AG08396 (cell line): ENCODE results near the gene PPP2R3B.
A peak's percentile ranks its signal among the peaks of the same experiment; 100 is the strongest.
"Not testable (repeated sequence)": the region's sequence is repeated elsewhere in the genome, so short reads cannot be mapped to it uniquely, and the experiment has no call there.

Experiments
- DNase-seq: peaks from one replicate; pipeline ENCODE4 v3.0.0; 2012; ENCODE audit warnings: low spot score, mixed read lengths

PPP2R3B gene, protein sequence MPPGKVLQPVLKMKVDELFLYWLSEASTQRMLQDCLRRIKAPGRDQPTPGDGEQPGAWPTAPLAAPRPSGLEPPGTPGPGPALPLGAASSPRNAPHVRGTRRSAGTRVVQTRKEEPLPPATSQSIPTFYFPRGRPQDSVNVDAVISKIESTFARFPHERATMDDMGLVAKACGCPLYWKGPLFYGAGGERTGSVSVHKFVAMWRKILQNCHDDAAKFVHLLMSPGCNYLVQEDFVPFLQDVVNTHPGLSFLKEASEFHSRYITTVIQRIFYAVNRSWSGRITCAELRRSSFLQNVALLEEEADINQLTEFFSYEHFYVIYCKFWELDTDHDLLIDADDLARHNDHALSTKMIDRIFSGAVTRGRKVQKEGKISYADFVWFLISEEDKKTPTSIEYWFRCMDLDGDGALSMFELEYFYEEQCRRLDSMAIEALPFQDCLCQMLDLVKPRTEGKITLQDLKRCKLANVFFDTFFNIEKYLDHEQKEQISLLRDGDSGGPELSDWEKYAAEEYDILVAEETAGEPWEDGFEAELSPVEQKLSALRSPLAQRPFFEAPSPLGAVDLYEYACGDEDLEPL

DNA sequence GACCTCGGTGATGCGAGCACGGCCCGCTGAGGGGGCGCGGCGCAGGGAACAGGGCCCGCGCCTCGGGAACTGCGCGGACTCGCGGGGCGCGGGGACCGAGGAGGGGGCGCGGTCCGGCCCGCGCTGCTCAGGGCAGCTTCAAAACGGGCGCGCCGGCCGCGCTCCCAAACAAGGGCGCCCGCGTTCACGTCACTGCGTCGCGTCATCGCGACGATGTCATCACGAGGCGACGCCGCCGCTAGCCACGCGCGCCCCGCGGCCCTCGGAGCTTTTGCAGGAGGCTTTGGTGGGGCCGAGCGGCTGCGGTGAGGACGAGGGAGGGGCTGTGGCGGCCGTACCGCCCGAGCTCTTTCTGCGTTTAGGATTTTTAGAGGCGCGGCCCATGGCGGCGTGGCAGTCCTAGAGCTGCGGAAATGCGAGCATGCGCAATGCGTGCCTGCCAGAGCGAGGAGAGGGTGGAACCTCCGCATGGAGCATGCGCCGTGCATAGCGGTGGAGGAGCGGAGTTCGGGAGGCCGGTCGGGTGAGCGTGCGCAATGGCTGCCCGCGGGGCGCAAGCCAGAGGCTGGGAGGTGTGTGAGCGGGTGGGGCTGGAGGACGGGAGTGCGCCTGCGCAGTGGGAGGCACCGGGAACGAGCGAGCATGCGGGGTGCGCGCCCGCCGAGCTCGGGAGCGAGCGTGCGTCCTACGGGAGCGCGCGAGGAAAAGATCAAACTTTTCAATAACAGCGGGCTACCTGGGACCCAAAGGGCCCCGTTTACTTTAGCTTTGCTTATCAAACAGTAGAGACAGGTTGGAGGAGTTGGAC is at the start of gene PPP2R3B:
TSS of gene PPP2R3B (minus strand) at position 140 of the 808 bp plus-strand sequence. CDS start 216 bp downstream, outside the sequence.
- peak; percentile 100 for DNase-seq

DNA sequence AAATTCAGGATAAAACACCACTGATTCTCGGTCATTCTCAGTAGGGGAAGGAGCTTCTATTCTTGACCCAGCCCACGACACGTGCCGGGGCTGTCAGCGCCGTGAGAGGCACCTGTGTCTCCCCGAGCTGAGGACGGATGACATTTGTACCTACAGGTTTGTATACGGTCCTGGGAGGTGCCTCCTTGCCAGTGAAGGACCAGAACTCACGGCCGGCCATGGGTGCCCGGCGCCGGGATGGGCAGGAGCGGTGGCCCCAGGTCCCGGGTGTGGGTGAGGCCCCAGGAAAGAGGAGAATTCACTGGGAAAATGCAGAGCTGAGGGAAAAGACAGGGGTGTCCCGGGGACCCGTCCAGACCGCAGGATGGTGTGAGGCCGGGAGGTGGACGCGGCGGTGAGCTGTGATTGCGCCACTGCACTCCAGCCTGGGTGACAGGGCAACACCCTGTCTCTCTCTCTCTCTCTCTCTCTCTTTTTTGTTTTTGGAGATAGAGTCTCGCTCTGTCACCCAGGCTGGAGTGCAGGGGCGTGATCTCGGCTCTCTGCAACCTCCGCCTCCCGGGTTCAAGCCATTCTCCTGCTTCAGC is 48.9 kb upstream of the PPP2R3B start:
- DNase-seq, result no peak

DNA sequence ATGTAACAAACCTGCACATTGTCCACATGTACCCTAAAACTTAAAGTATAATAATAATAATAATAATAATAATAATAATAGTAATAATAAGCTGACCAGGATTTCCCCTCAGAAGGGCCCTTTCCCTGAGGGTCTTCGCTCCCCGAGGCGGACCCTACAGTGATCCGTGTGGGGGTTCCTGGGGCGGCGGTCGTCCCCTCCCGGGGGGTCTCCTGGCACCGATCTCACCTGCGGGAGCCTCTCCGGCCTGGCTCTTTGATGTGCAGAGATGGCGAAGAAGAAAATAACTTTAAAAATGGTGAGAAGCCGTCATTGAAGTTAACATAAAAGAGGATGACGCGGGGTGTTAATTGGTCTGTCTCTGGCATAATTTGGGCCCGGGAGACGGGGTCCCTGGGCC is 48.2 kb upstream of the PPP2R3B start:
- DNase-seq, result no peak

DNA sequence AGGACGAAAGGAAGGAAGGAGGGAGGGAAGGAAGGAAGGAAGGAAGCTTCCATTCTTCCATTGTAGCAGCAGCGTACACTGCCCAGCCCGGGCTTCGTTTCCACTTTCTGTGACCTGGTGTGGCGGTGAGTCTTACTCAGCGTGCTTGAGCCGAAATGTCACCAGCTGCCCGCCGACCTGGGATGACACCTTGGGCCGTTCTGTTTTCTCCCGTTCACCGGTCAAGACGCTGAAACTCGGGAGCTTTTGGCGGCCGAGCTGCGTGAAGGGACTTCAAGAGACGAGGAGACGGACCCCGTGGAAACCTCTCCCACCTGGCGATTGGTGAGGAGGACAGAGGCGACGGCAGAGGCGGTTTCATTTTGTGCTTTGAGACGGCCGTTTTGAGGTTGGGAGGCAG is 47.1 kb upstream of the PPP2R3B start:
- no peak for DNase-seq

DNA sequence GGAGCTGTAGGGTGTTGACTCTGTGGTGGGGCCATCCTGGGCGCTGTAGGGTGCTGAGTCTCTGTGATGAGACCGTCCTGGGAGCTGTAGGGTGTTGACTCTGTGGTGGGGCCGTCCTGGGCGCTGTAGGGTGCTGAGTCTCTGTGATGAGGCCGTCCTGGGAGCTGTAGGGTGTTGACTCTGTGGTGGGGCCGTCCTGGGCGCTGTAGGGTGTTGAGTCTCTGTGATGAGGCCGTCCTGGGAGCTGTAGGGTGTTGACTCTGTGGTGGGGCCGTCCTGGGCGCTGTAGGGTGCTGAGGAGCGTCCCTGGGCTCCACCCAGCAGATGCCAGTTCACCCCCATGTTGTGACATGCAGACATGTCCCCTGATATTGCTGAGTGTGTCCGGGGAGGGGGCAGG is 46.0 kb upstream of the PPP2R3B start:
- not testable (repeated sequence) for DNase-seq

DNA sequence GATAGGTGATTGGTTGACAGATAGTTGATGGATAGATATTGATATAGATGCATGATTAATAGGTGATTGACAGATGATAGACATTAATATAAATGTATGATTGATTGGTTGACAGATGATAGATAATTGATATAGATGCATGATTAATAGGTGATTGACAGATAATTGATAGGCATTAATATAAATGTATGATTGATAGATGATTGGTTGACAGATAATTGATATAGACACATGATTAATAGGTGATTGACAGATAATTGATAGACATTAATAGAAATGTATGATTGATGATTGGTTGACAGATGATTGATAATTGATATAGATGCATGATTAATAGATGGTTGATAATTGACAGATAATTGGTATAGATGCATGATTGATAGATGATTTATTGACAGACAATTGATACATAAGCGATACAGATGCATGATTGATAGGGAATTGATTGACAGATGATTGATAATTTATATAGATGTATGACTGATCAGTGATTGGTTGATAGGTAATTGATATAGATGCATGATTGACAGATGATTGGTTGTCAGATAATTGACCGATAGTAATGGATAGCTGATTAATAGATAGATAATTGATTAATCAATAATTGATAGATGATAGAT is 44.9 kb upstream of the PPP2R3B start:
- no peak for DNase-seq

DNA sequence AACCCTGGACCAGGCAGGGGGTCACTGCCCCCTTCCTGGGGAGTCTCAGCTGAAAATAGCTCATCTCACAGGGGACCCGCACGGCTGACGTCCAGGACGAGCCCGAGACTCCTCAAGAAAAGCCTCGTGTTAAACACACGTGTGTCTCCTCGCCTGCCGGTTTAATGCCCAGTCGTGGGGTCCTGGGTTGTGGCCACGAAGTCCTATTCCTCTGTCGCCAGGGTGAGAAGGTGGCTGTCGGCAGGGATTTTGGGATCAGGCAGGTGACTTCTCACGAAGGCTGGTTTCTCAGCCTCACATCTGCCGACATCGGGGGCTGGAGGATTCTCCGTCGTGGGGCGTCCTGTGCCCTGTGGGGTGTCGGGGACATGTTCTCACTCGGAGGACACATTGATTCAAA is 44.3 kb upstream of the PPP2R3B start:
- DNase-seq, result no peak

DNA sequence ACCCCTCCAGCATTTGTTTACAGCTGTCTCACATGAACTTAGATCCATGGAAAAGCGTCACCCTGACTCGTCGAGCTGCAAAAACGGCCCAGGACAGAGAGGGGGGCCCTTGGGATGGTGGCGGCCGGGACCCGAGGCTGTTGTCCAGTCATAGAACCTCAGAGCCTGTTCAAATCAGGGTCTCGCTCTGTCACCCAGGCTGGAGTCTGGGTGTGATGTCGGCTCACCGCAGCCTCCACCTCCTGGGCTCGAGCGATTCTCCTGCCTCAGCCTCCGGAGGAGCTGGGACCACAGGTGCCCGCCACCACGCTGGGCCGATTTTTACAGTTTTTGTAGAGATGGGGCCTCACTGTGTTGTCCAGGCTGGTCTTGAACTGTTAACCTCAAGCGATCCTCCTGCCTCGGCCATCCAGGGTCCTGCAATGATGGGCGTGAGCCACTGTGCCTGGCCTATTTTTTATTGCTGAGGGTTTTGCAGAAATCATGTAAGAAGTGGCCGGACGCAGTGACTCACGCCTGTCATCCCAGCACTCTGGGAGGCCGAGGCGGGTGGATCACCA is 42.6 kb upstream of the PPP2R3B start:
- DNase-seq, result no peak

DNA sequence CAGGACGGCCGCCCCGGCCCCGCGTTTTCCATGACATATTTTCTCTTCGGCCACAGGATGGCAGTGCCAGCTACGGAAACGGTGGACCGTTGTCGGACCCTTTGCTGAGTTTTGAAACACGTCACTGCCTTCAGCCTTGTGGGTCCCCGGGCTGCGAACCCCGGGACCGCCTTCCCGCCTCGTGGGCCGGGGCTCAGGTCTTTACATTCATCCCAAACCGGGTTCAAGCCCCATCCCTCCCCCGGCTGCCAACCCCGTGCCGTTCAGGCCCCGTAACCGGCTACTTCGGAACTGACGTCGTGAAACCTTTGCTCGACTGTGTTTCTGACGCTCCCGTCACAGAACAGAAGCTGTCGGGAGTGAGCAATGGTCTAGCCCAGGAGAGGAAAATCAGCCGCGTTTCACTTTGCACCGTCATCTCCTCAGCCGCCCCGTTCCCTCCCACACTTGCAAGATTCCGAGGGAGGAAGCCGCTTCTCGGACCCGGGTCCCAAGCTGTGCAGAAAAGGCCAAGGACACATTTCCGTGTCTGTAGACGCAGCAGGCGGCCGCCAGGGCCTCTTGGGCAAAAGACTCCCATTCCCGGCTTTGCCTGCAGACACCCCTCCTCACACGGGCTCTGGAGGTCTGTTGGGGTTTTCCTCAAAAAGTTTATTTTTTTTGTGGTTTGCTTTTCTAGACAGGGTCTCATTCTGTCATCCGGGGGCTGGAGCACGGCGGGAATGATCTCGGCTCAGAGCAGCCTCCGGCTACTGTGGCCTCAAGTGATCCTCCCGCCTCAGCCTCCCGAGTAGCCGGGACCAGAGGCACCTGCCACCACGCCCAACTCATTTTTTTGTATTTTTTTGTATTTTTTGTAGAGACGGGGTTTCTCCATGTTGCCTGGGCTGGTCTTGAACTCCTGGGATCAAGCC is 41.4 kb upstream of the PPP2R3B start:
- DNase-seq, result peak; percentile 57

DNA sequence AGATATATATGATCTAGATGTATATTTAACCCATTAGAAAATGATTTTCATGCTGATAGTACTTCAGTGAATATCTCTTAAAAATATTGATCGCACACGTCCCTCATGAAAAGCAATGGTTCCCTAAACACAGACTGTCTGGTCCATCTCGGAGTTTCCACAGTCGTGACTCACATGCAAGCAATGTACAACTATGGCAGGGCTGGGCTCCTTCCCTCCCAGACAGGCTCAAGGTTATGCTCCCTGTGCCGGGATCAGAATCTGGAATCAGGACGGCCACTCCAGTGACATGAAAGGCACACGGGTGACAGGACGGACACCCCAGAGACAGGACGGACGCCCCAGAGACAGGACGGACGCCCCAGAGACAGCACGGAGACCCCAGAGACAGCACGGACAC is 40.2 kb upstream of the PPP2R3B start:
- DNase-seq, result no peak

DNA sequence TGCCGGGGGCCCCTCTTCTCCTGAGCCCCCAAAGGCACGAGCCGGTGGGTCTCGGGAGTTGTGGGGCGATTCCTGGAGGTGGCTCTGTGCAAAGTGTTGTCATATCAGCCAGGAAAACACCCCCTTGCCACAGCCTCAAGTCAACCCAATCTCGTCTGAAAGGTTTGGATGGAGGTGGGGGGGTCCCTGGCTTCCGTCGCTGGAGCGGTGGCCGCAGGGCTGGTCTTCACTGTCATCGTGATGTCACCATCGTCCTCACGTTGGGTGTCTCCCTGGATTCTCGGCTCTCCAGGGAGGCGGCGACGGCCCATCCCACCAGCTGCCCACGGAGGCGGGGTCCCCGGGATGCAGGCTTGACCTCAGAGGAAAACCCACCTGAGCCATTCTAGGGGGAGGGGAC is 38.3 kb upstream of the PPP2R3B start:
- no peak for DNase-seq

DNA sequence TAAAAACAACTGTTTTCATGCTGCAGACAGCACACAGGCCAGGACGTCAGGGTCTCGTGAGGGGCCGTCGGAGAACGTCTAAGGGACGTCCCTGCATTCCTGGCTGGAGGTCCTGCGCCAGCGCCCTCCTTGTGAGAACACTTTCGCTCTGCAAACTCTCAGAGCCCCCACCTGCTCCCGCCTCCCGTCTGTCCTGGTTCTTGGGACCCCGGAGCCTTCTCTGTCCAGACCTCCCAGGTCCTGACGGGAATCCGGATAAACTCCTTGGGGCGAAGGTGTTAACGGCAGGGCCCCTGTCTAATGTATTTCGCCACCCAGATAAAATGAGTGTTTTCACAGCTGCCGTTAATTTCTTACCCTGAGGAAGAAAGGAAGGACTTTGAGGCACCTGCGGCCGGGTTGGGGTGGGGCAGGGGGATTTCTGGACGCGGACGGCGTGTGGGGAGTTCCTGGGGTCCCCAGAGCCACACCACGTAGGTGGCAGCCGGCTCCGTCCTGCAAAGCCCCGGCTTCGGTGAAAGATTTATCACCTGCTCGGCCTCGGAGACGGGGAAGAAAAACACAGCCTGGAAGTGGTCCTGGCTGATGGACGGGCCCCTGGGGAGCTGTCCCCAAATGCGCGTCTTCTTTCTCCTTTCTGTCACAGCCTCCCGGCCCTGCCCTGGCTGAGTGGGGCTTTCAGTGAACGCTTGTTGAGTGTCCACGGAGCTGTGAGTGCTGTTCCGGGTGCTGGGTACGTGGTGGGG is 35.1 kb upstream of the PPP2R3B start:
- no peak for DNase-seq

DNA sequence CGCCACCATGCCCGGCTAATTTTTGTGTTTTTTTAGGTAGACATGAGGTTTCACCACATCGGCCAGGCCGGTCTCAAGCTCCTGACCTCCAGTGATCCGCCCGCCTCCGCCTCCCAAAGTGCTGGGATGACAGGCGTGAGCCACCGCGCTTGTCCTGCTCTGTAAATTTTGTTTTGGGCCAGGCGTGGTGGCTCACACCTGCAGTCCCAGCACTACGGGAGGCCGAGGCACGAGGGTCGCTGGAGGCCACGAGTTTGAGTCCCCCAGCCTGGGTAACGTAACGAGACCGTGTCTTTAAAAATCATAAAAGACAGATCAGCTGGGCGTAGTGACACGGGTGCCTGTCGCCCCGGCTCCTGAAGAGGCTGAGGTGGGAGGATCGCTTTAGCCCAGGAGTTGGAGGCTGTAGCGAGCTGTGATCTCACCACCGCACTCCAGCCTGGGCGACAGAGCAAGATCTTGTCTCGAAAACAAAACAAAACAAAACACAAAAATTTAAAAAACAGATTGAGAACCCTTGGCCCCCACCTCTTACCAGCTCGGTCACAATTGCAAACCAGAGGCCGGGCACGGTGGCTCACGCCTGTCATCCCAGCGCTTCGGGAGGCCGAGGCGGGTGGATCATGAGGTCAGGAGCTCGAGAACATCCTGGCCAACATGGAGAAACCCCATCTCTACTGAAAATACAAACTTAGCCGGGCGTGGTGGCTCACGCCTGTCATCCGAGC is 34.0 kb upstream of the PPP2R3B start:
- DNase-seq, result no peak

DNA sequence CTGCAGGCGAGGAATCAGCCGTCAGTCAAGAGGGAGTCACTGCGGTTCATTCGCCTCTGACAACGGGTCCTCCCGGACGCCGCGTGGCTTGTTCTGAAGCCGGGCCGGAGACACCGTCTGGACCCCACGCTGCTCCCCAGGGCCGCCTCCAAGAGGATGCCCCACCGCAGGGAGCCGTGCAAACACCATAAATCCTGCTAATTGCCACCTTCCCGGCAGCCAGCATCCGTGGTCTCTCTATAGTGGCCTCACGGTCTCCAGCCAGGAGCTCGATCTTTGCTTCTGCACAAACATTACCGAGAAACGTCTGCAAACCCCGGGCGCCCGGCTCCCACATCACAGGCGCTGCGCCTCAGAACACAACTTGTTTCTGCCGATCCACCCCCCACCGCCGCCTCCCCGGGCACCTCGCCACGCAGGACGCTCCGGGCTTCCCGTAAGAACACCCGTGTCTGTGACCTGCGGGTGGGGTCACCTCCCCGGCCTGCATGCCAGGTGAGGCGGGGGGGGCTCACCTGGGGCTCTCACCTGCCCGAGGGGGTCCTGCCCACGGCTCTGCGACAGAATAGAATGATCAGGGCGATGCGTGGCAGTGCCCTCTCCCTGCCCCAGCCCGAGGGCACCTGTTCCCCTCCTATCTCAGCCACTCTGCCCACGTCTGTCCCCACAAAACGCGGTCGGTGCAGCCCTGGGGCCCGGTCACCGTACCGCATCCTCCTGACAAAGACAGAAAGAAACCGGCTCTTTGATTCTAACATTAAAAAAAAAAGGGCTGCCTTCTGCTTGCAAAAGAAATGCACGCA is 32.4 kb upstream of the PPP2R3B start:
- no peak for DNase-seq

DNA sequence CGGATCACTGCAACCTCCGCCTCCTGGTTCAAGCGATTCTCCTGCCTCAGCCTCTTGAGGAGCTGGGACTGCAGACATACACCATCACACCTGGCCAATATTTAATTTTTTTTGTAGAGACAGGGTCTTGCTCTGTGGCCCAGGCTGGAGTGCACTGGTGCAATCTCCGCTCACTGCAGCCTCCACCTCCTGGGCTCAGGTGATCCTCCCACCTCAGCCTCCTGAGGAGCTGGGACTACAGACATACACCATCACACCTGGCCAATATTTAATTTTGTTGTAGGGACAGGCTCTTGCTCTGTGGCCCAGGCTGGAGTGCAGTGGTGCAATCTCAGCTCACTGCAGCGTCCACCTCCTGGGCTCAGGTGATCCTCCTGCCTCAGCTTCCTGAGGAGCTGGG is 28.8 kb upstream of the PPP2R3B start:
- DNase-seq, result not testable (repeated sequence)

DNA sequence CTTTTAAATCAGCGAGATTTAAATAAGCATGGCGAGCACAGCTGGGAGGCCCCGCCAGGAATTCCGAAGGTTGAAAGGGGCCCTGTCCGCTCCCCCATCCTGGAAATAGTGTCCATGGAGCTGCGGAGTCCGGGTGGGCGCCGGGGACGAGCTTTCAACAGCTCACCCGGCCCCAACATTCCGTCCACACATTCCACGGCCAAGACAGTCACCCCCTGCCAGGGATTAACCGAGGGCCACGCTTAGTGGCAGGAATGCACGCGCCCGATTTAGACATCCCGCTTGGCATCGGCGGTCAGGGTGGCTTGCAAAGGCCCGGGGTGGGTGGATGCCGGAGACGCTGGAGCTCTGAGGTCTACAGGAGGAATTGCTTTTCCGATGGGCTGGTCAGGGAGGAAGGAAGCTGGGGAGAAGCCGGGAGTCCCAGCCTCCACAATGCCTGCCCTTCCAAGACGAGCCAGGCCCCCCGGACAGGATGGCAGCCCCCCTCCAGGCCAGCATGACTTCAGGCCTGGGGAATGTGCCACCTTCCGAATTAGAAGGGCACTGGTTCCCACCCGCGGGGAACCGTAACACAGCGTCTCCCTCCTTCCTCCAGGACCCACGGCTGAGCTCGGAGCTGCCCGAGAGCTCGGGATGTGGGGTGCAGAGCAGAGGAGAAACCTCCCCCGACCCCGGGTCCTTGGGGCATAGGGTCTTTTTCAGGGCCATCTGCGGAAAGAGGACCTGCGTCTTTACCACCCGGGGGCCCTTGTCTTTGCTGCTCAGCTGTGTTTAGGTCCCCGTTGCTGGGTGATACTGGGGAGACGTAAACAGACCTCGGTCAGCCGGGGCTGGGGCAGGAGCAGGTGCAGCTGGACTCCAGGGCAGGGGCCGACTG is 26.9 kb upstream of the PPP2R3B start:
- DNase-seq, result peak; percentile 62

DNA sequence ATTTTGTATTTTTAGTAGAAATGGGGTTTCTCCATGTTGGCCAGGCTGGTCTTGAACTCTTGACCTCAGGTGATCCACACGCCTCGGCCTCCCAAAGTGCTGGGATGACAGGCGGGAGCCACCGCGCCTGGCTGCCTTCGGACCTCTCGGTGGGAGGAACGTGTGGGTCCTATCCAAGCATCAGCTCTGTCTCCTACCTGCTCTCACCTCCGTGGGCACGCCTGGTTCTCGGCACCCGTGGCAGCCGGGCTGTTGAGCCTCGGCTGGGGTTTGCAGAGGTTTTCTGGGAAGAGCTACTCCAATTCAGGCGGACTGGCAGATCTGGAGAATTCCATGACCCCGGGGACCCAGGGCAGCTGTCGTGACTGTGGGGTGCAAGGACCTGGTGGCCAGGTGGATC is 23.6 kb upstream of the PPP2R3B start:
- no peak for DNase-seq
